Ishikawa (cell line): ENCODE results near the gene STX8.

Source experiments
- CEBPB ChIP-seq: IDR thresholded peaks from 2 replicates; pipeline ENCODE4 v1.6.1; 2012
- CREB1 ChIP-seq: IDR thresholded peaks from 2 replicates; pipeline ENCODE4 v1.6.1; 2012; ENCODE audit warnings: low read depth
- EGR1 ChIP-seq: IDR thresholded peaks from 2 replicates; pipeline ENCODE4 v1.6.1; 2012
- EP300 ChIP-seq: IDR thresholded peaks from 2 replicates; pipeline ENCODE4 v1.6.1; 2012; ENCODE audit warnings: borderline replicate concordance
- FOXM1 ChIP-seq: IDR thresholded peaks from 2 replicates; pipeline ENCODE4 v1.6.1; 2012; ENCODE audit warnings: low read depth, borderline replicate concordance
- NFIC ChIP-seq: IDR thresholded peaks from 2 replicates; pipeline ENCODE4 v1.6.1; 2012
- RAD21 ChIP-seq: IDR thresholded peaks from 2 replicates; pipeline ENCODE4 v1.6.1; 2012; ENCODE audit warnings: low read depth
- TAF1 ChIP-seq: IDR thresholded peaks from 2 replicates; pipeline ENCODE4 v1.6.1; 2012; ENCODE audit warnings: low read depth, mild to moderate bottlenecking
- TCF12 ChIP-seq: IDR thresholded peaks from 2 replicates; pipeline ENCODE4 v1.6.1; 2012; ENCODE audit warnings: low read depth
- TEAD4 ChIP-seq: IDR thresholded peaks from 2 replicates; pipeline ENCODE4 v1.6.1; 2012
- YY1 ChIP-seq: IDR thresholded peaks from 2 replicates; pipeline ENCODE4 v1.6.1; 2012; ENCODE audit warnings: low read depth
- ZBTB7A ChIP-seq: IDR thresholded peaks from 2 replicates; pipeline ENCODE4 v1.6.1; 2012; ENCODE audit warnings: low read depth
- TF ChIP-seq, protein P1 (sequence below): IDR thresholded peaks from 2 replicates; pipeline ENCODE4 v1.6.1; 2012
- TF ChIP-seq, protein P2 (sequence below): IDR thresholded peaks from 2 replicates; pipeline ENCODE4 v1.6.1; 2012; ENCODE audit warnings: low read depth, mild to moderate bottlenecking
- TF ChIP-seq, protein P3 (sequence below): IDR thresholded peaks from 2 replicates; pipeline ENCODE4 v1.6.1; 2012

The STX8 gene

DNA sequence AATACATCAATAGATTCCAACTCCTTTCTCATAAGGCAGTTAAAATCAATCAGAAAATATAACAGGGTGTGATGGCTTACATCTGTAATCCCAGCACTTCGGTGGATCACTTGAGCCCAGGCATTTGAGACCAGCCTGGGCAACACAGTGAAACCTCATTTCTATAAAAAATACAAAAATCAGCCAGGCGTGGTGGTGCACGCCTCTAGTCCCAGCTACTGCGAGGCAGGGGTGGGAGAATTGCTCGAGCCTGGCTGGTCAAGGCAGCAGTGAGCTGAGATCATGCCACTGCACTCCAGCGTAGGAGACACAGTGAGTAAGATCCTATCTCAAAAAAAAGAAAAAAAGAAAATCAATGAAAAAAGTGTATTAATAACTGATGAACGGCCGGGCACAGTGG is 295.7 kb downstream of the STX8 start:
- TF ChIP-seq ZBTB7A: no peak
- TF ChIP-seq, protein P1, sequence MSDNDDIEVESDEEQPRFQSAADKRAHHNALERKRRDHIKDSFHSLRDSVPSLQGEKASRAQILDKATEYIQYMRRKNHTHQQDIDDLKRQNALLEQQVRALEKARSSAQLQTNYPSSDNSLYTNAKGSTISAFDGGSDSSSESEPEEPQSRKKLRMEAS: no peak
- TF ChIP-seq, protein P2, sequence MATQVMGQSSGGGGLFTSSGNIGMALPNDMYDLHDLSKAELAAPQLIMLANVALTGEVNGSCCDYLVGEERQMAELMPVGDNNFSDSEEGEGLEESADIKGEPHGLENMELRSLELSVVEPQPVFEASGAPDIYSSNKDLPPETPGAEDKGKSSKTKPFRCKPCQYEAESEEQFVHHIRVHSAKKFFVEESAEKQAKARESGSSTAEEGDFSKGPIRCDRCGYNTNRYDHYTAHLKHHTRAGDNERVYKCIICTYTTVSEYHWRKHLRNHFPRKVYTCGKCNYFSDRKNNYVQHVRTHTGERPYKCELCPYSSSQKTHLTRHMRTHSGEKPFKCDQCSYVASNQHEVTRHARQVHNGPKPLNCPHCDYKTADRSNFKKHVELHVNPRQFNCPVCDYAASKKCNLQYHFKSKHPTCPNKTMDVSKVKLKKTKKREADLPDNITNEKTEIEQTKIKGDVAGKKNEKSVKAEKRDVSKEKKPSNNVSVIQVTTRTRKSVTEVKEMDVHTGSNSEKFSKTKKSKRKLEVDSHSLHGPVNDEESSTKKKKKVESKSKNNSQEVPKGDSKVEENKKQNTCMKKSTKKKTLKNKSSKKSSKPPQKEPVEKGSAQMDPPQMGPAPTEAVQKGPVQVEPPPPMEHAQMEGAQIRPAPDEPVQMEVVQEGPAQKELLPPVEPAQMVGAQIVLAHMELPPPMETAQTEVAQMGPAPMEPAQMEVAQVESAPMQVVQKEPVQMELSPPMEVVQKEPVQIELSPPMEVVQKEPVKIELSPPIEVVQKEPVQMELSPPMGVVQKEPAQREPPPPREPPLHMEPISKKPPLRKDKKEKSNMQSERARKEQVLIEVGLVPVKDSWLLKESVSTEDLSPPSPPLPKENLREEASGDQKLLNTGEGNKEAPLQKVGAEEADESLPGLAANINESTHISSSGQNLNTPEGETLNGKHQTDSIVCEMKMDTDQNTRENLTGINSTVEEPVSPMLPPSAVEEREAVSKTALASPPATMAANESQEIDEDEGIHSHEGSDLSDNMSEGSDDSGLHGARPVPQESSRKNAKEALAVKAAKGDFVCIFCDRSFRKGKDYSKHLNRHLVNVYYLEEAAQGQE: no peak
- TF ChIP-seq NFIC: no peak
- no peak for TF ChIP-seq CREB1
- no peak for TF ChIP-seq TAF1
- TF ChIP-seq, protein P3, sequence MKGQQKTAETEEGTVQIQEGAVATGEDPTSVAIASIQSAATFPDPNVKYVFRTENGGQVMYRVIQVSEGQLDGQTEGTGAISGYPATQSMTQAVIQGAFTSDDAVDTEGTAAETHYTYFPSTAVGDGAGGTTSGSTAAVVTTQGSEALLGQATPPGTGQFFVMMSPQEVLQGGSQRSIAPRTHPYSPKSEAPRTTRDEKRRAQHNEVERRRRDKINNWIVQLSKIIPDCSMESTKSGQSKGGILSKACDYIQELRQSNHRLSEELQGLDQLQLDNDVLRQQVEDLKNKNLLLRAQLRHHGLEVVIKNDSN: no peak
- TF ChIP-seq TCF12: no peak
- TF ChIP-seq CEBPB: no peak
- no peak for TF ChIP-seq EP300
- no peak for TF ChIP-seq RAD21

DNA sequence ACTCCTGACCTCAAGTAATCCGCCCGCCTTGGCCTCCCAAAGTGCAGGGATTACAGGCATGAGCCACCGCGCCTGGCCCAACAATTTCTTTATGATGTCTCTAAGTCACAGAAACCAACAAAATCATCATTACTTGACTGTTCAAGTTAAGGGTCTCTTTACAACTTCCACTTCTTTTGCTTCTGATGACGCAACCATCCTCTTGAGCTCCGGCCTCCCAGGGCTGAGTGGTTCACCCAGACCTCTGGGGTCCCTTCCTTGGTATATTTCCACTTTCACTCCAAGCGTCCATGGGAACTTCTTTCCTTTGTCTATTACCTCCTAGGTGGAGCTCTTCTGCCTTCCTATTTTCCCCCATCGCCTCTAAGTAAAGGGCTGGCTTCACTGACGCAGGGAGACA is 300.6 kb downstream of the STX8 start:
- TF ChIP-seq ZBTB7A (no peak), TAF1 (no peak), FOXM1 (no peak)

DNA sequence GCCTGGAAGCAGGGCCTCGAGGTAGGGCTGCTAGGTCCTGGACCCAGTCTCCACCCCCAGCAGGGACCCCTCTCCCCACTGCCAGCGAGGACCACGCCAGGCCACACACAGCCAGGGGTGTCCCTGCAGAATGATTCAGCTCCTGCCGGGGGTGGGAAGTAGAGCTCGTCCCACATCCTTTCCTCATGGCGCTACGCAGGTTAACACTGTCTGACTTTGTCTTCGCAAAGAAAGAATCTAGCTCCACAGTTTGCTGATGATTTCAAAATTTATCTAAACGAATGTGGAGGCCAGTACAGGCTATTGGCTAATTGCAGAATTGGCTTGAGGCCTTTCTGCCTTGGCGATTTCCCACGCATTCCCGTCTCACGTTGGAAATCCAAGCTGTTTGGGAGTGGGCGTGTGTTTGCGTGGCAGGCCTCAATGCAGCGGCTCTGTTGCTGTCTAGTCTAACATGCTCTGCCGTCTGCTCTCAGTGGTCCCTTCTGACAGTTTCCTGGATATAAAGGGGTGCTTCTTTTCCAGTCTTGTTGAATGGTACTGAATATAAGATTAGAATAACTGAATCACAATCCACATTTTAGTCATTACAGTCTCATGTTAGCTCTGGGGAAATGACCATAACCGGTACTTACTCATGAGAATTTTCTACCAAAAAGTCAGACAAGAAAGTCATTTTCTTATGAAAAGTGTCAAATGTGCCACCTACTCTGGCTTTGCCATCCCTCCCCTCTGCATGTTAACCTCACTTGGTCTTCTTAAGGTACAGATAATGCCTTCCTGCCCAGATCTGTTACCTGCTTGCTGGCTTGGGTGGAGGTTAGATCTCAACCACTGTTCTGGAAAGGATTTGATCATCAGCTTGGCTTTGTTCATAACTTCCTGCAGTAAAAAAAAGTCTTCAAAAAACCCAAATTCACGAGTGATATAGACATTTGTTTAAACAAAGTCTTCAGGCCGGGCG is 301.9 kb downstream of the STX8 start:
- TF ChIP-seq FOXM1 (no peak), NFIC (no peak), EGR1 (no peak)

DNA sequence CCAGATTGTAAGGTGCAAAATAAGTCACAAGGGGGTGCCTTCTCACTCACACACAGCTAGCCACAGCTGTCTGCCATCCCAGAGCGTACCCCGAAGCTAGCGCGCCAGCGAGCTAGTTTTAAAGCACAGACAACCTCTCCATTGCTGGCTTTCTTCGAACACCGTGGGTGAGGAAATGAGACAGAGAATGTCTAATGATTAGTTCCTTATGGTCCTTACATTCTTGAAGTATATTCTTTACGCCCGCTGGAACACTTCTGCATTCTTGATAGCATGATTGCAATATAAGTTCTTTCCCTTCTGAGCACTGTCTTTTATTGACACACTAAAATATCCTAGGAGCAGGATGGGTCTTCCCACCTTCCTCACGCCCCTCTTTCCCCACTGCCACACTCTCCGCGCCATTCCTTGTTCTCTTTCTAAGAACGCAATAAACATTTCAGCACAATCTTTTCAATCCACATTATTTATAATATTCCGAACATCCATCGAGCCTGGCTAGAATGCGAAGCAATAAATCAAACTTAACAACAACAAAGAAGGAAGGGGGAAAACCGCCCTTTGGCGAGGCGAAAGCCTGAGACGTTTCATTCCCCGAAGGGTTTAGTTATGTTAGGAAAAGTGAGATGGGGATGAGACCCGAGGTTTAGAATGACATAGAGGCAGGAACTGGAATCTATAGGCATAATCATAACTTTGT is 303.0 kb downstream of the STX8 start:
- no peak for TF ChIP-seq ZBTB7A
- TF ChIP-seq CEBPB: no peak
- no peak for TF ChIP-seq CREB1
- TF ChIP-seq YY1: no peak

DNA sequence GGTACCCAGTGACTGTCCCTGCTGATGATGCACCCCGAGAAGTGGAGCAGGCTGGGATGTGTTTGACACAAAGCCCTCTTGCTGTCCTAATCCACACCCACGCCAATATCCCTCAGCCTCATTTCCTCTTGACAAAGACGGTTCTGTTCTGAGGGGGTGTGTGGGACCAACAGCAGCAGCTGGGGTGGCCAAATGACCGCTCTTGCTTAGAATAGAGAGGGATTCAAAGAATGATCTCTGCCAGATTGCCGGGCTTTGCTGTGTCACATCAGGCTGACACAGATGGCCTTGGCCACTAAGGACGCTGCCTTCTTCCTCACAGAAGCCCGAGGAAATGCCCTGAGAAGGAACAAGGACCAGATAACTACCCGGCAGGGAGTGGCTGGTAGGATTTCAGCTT is 303.6 kb downstream of the STX8 start:
- TF ChIP-seq, protein P3: no peak
- TF ChIP-seq EGR1 (no peak), EP300 (no peak), YY1 (no peak), FOXM1 (no peak), ZBTB7A (no peak), TAF1 (no peak), CREB1 (no peak), RAD21 (no peak), TEAD4 (no peak), TCF12 (no peak), NFIC (no peak), CEBPB (no peak)
- TF ChIP-seq, protein P2: no peak

DNA sequence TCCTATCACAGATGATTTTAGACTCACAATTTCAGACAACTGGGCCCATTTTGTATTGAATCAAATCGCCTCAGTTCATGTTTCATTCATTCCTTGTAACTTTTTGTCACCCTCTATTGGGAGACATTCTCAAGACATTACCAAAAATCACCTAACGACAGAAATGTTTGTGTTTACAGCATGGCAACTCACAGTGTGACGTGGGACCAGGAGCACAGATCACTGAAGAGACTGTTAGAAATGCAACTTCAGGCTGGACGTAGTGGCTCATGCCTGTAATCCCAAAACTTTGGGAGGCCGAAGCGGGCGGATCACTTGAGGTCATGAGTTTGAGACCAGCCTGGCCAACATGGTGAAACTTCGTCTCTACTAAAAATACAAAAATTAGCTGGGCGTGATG is 304.7 kb downstream of the STX8 start:
- TF ChIP-seq EP300: no peak
